Smooth muscle cell (in vitro differentiated cells): ENCODE data around the gene UBN2. TPM values are rescaled to one million over a fixed set of nuclear protein-coding genes. Genes with fewer than 3 reads are reported as not detected.

Experiments
- DNase-seq: peaks from one replicate; lab custom pipeline; 2025; ENCODE audit not compliant: unreplicated experiment; lab: John Stamatoyannopoulos, UW
- H2AFZ ChIP-seq: fragments of 200-600 bp; sonication (generic); 2 replicates; pipeline ENCODE4 v1.6.0; 2016; ENCODE audit warnings: antibody characterized with exemption, low read depth, mild to moderate bottlenecking
- H3F3A ChIP-seq: fragments of 200-600 bp; sonication (generic); 2 replicates; pipeline ENCODE4 v1.6.0; 2017; ENCODE audit warnings: antibody characterized with exemption, low read depth
- H3K27ac ChIP-seq: fragments of 200-600 bp; sonication (generic); 2 replicates; pipeline ENCODE4 v1.5.1; 2016; ENCODE audit warnings: low read depth, mild to moderate bottlenecking
- H3K27me3 ChIP-seq: fragments of 200-600 bp; sonication (generic); 2 replicates; pipeline ENCODE4 v1.6.1; 2016; ENCODE audit warnings: low read depth, mild to moderate bottlenecking
- H3K36me3 ChIP-seq: fragments of 200-600 bp; sonication (generic); 2 replicates; pipeline ENCODE4 v1.5.1; 2016; ENCODE audit warnings: low read depth
- H3K4me1 ChIP-seq: fragments of 200-600 bp; sonication (generic); 2 replicates; pipeline ENCODE4 v1.5.1; 2016; ENCODE audit warnings: low read depth
- H3K4me2 ChIP-seq: fragments of 200-600 bp; sonication (generic); 2 replicates; pipeline ENCODE4 v1.6.0; 2016; ENCODE audit warnings: mild to moderate bottlenecking
- H3K4me3 ChIP-seq: fragments of 200-600 bp; sonication (generic); 2 replicates; pipeline ENCODE4 v1.5.1; 2016; ENCODE audit warnings: mild to moderate bottlenecking
- H3K79me2 ChIP-seq: fragments of 200-600 bp; sonication (generic); 2 replicates; pipeline ENCODE4 v1.6.0; 2016; ENCODE audit warnings: low read depth, mild to moderate bottlenecking
- H3K9ac ChIP-seq: fragments of 200-600 bp; sonication (generic); 2 replicates; pipeline ENCODE4 v1.6.0; 2016; ENCODE audit warnings: low read depth
- H3K9me3 ChIP-seq: fragments of 200-600 bp; sonication (generic); replicated peaks from 2 replicates; pipeline ENCODE4 v1.5.1; 2016; ENCODE audit warnings: low read depth
- H4K20me1 ChIP-seq: fragments of 200-600 bp; sonication (generic); 2 replicates; pipeline ENCODE4 v1.6.0; 2016; ENCODE audit warnings: low read depth
- WGBS: methylation state at CpG from one replicate; pipeline ENCODE4 v1.1.7; 2016; ENCODE audit warnings: low lambda C conversion rate; 5-methylcytosine and 5-hydroxymethylcytosine counted together
- polyA plus RNA-seq: library from polyadenylated mRNA; unstranded; fragments of >200 nt; fragmentation: Nextera tagmentation; extraction: Ambion mirVana; gene quantifications from 2 replicates; pipeline ENCODE4 v1.2.1, GENCODE V29; 2016
- small RNA-seq: library from RNA; depleted of rRNA; stranded (forward); fragments of <200 nt; gene quantifications from one replicate; pipeline ENCODE3, GENCODE V24; 2014
- total RNA-seq: library from RNA; depleted of rRNA; stranded (reverse); fragments of >200 nt; gene quantifications from 2 replicates; pipeline ENCODE4 v1.2.3, GENCODE V29; 2014
- TF ChIP-seq, protein P1 (sequence below): fragments of 200-600 bp; sonication (generic); IDR thresholded peaks from 2 replicates; pipeline ENCODE4 v1.5.1; 2017; ENCODE audit warnings: borderline replicate concordance, mild to moderate bottlenecking, antibody characterized with exemption; ENCODE audit not compliant: insufficient read depth, poor library complexity, severe bottlenecking

UBN2 gene
- total and polyA plus RNA-seq, 2 experiments from 2014 or later, result 2.5 to 13.4 TPM

GRCh38 chr7:139355320-139355719, 124.3 kb downstream of the UBN2 start:
- Histone ChIP-seq H3K4me1 (peaks cover 6% of the 10 kb centered on the region), H2AFZ (no peak overlapping the region), H3K4me2 (no peak overlapping the region), H3K36me3 (no peaks in the 10 kb centered on the region), H3K4me3 (no peak overlapping the region), H3F3A (peaks cover 11% of the 10 kb centered on the region), H3K27me3 (no peaks in the 10 kb centered on the region), H3K27ac (no peak overlapping the region), H3K9me3 (no peaks in the 10 kb centered on the region), H4K20me1 (no peaks in the 10 kb centered on the region), H3K79me2 (peaks cover 10% of the 10 kb centered on the region), H3K9ac (no peak overlapping the region)
- DNase-seq, result no peak
- WGBS, result 98% methylated on average over 1 of the region's 1 CpG
- TF ChIP-seq, protein P1, sequence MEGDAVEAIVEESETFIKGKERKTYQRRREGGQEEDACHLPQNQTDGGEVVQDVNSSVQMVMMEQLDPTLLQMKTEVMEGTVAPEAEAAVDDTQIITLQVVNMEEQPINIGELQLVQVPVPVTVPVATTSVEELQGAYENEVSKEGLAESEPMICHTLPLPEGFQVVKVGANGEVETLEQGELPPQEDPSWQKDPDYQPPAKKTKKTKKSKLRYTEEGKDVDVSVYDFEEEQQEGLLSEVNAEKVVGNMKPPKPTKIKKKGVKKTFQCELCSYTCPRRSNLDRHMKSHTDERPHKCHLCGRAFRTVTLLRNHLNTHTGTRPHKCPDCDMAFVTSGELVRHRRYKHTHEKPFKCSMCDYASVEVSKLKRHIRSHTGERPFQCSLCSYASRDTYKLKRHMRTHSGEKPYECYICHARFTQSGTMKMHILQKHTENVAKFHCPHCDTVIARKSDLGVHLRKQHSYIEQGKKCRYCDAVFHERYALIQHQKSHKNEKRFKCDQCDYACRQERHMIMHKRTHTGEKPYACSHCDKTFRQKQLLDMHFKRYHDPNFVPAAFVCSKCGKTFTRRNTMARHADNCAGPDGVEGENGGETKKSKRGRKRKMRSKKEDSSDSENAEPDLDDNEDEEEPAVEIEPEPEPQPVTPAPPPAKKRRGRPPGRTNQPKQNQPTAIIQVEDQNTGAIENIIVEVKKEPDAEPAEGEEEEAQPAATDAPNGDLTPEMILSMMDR, result no peak

Small RNAs within 50 kb of the gene (small RNA-seq; reads per million reads assigned to genes)
- gene AC009220.1, result 0.24 reads per million
- gene RNU6-206P, result not detected

Other genes starting within 250 kb of the UBN2 start
- gene KIAA1549, start 249.8 kb upstream of the UBN2 start, total RNA-seq, result 7.1 TPM in 2 replicates
- gene KIAA1549, start 249.8 kb upstream of the UBN2 start, polyA plus RNA-seq, result 4.1 and 5.9 TPM in 2 replicates
- 47.2 and 56.6 TPM in 2 replicates for gene ZC3HAV1L, start 195.2 kb upstream of the UBN2 start, total RNA-seq
- gene ZC3HAV1L, start 195.2 kb upstream of the UBN2 start, polyA plus RNA-seq, result 17.0 and 20.0 TPM in 2 replicates
- 8.5 and 12.1 TPM in 2 replicates for gene ZC3HAV1, start 121.5 kb upstream of the UBN2 start, total RNA-seq
- 4.7 and 8.3 TPM in 2 replicates for gene ZC3HAV1, start 121.5 kb upstream of the UBN2 start, polyA plus RNA-seq
- gene FMC1, start 110.1 kb downstream of the UBN2 start, total RNA-seq, result 3.0 and 4.8 TPM in 2 replicates
- 12.4 and 16.1 TPM in 2 replicates for gene FMC1, start 110.1 kb downstream of the UBN2 start, polyA plus RNA-seq
- 70.5 and 73.3 TPM in 2 replicates for gene LUC7L2, start 128.7 kb downstream of the UBN2 start, total RNA-seq
- gene LUC7L2, start 128.7 kb downstream of the UBN2 start, polyA plus RNA-seq, result 60.0 and 75.6 TPM in 2 replicates